A673 (cell line): ENCODE measurements around the gene ZIC5. TPM values are rescaled to one million over a fixed set of nuclear protein-coding genes. Genes with fewer than 3 reads are reported as not detected.

ENCODE experiments used
- BruUV-seq: library from RNA; stranded (reverse); fragments of 400-500 nt; replicated peaks from 2 replicates; lab custom pipeline; 2021; lab: Mats Ljungman, UMichigan
- CTCF ChIA-PET: fragments of 300-600 bp; sonication (Branson Sonifier 250); formaldehyde crosslinking; loops from one replicate; lab custom pipeline; 2022; ENCODE audit warnings: antibody characterized with exemption; lab: Charles Lee
- POLR2A ChIA-PET: fragments of 300-600 bp; sonication (Branson Sonifier 250); formaldehyde crosslinking; loops from one replicate; lab custom pipeline; 2022; ENCODE audit warnings: antibody characterized with exemption; ENCODE audit not compliant: low non-redundant PET; lab: Charles Lee
- DNase-seq: peaks from one replicate; pipeline ENCODE4 v3.0.0-alpha.2; 2015; ENCODE audit warnings: low spot score
- H3K27ac ChIP-seq: fragments of 200-600 bp; sonication (generic); 2 replicates; pipeline ENCODE4 v1.5.1; 2016; ENCODE audit warnings: mixed run types, low read depth, mild to moderate bottlenecking, mixed read lengths, antibody characterized with exemption, low read length; ENCODE audit not compliant: poor library complexity, severe bottlenecking
- H3K27me3 ChIP-seq: fragments of 200-600 bp; sonication (generic); replicated peaks from 2 replicates; pipeline ENCODE4 v1.6.1; 2017; ENCODE audit warnings: mixed run types, low read depth, mild to moderate bottlenecking, mixed read lengths, antibody characterized with exemption, low read length; ENCODE audit not compliant: insufficient read depth, poor library complexity
- H3K36me3 ChIP-seq: fragments of 200-600 bp; sonication (generic); 2 replicates; pipeline ENCODE4 v1.6.1; 2016; ENCODE audit warnings: mixed run types, mild to moderate bottlenecking, mixed read lengths, antibody characterized with exemption, low read length; ENCODE audit not compliant: insufficient read depth, poor library complexity, severe bottlenecking
- H3K4me1 ChIP-seq: fragments of 200-600 bp; sonication (generic); 2 replicates; pipeline ENCODE4 v1.6.1; 2017; ENCODE audit warnings: mixed run types, mild to moderate bottlenecking, mixed read lengths, antibody characterized with exemption, low read length; ENCODE audit not compliant: insufficient read depth, poor library complexity, severe bottlenecking
- H3K4me3 ChIP-seq: fragments of 200-600 bp; sonication (generic); 2 replicates; pipeline ENCODE4 v1.5.1; 2016; ENCODE audit warnings: low read depth, mixed run types, mild to moderate bottlenecking, mixed read lengths, low read length; ENCODE audit not compliant: poor library complexity, severe bottlenecking
- H3K9me3 ChIP-seq: fragments of 200-600 bp; sonication (generic); 2 replicates; pipeline ENCODE4 v1.6.1; 2016; ENCODE audit warnings: mixed run types, low read depth, mild to moderate bottlenecking, mixed read lengths, antibody characterized with exemption, low read length; ENCODE audit not compliant: poor library complexity, severe bottlenecking
- CTCF ChIP-seq: fragments of 300-800, 200-600 bp; sonication (generic); conservative IDR thresholded peaks from 2 replicates; pipeline ENCODE4 v1.5.1; 2017; ENCODE audit warnings: low read depth, mild to moderate bottlenecking, antibody characterized with exemption, low read length, moderate library complexity, mixed read lengths
- EZH2 ChIP-seq: fragments of 200-600 bp; sonication (generic); IDR thresholded peaks from 2 replicates; pipeline ENCODE4 v1.6.1; 2017; ENCODE audit warnings: borderline replicate concordance, low read depth, mild to moderate bottlenecking, mixed read lengths, antibody characterized with exemption, low read length; ENCODE audit not compliant: poor library complexity, severe bottlenecking
- intact Hi-C: fragments of 100-400 bp; cut with micrococcal nuclease; formaldehyde crosslinking; loops from one replicate; pipeline ENCODE4 v1.10.0; 2022; ENCODE audit not compliant: unreplicated experiment
- total RNA-seq: library from RNA; stranded (reverse); gene quantifications from 2 replicates; pipeline ENCODE4 v1.2.3, GENCODE V29; 2021

Gene ZIC5
- total RNA-seq, 1 experiment from 2014 or later, result 25.2 TPM

DNA sequence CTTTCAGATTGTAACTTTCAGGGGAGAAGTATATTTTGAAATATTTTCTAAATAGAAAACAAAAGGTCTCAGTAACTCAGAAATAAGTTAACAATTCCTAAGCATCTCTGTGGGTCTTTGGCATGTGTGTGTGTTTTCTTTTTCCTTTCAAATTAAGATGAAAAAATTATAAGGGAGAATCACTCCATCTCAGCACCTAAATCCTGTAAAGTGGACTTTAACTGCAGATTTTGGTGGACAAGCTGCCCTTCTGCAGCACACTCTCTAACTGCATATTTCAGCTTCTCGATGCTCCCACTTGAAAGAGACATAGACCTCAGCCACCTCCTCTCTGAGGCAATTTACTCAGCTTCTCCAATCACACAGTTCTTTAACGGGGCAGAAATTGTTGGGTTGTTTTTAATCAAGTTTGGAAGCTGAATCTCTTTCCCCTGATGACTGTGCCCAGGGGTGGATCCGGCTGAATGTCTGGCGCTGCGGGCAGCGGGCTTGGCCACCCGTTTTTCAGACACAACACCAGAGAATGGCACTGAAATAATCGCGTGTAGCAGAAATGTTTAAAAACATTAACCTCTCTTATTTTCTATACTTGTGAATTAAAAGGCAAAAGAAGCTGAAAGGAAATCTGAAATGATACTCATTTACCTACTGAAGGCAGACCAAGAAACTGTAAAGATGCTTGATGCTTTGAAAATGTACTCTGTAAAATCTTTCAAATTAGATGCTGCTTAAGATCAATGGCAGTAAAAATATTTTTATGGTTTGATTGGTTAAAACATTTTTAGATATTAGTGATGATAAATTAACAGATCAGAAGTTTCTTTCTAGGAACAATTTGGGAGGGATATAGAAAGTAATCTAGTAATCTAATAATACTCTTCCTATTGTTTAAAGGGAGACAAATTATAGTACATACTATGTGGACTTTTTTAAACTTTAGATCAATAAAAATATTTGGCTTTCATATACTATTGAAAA, 22.4 kb upstream of the ZIC5 start:
- Histone ChIP-seq H3K4me1 (peaks cover 69% of the 10 kb centered on the region), H3K36me3 (no peaks in the 10 kb centered on the region), H3K27me3 (no peaks in the 10 kb centered on the region), H3K27ac (peak overlapping the region; percentile 96), H3K9me3 (no peaks in the 10 kb centered on the region), H3K4me3 (peak overlapping the region; percentile 23)
- CTCF ChIA-PET, result no interaction called here
- POLR2A ChIA-PET, result no interaction called here
- intact Hi-C loops, result loop anchor here (2.0 to 10.0 kb wide), 2 partner anchors 91 to 241 kb away; partner anchors contain the start of gene PCCA
- TF ChIP-seq EZH2 (no peak), CTCF (no peak)
- peak; percentile 72 for DNase-seq
- BruUV-seq, result no TSS peak

- intact Hi-C loops, result loop anchor here (2.0 to 10.0 kb wide), 2 partner anchors 92 to 242 kb away; partner anchors contain the start of gene PCCA
- H3K36me3 ChIP-seq, result peaks cover 1% of the 10 kb centered on the region
- ChIA-PET CTCF (no interaction called here), POLR2A (interaction anchor here (0.5 to 0.6 kb wide), 2 partner anchors 23 to 302 kb away, joined by 3 to 7 read pairs; no protein-coding TSS in a partner anchor)
- H3K4me1 ChIP-seq, result peaks cover 79% of the 10 kb centered on the region
- H3K4me3 ChIP-seq, result peak overlapping the region; percentile 23
- H3K27me3 ChIP-seq, result no peaks in the 10 kb centered on the region
- peak; percentile 72 for DNase-seq
- H3K9me3 ChIP-seq, result no peaks in the 10 kb centered on the region
- H3K27ac ChIP-seq, result peak overlapping the region; percentile 96
- no peak for TF ChIP-seq EZH2
- TF ChIP-seq CTCF, result no peak
- BruUV-seq, result no TSS peak
Observed at GRCh38 chr13:99992949-99993351, 21.4 kb upstream of the ZIC5 start.

DNA sequence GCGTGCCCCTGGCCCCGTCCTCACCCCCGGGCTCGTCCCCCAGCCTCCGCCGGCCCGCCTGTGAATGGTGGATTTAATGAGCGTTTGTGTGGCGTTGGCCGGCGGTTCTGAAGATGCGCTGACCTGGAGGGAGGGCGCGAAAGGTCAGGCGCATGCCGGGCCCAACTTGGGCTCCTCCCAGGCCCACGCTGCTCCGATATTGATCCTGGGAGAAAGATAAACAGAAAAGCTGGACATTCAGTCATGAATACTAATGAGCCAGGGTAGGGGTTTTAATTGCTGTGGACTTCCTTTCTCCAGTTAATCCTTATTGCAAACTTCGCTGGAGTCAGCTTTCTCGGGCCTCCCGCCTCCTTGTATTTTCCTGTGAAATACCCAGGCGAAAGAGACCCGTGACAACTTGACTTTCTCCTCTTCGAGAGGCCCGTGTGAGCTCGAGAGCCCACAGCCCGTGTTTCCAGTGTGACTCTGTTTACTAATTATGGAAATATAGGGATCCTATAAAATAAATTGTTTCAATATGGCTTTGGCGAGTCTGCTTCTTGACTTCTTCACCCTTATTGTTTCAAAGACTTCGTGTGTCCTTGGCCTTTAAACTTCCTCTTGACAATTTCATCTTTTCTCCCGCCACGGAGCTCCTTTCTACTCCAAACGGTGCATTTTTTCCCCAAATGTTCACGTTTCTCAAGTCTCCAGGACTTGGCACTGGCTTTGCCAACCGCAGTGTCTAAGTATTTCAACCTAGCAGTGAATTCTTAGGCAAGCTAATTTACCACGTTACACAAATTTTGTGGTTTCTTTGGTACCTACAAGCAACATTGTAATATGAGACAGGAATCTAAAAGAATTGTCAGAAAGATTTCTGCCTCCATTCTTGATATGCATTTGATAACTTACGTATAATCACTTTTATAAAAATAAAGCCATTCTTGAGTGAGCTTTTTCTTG, 20.5 kb upstream of the ZIC5 start:
- H3K4me1 ChIP-seq, result peaks cover 82% of the 10 kb centered on the region
- ChIA-PET POLR2A (interaction anchor here (0.5 to 0.8 kb wide), 2 partner anchors 9 to 309 kb away, joined by 3 to 12 read pairs; no protein-coding TSS in a partner anchor), CTCF (interaction anchor here (0.5 to 0.6 kb wide), 3 partner anchors 30 to 529 kb away, joined by 3 to 11 read pairs (median 4); no protein-coding TSS in a partner anchor)
- H3K27ac ChIP-seq, result peak overlapping the region; percentile 96
- TF ChIP-seq CTCF (no peak), EZH2 (no peak)
- peak overlapping the region; percentile 23 for H3K4me3 ChIP-seq
- DNase-seq, result peak; percentile 82
- peaks cover 10% of the 10 kb centered on the region for H3K36me3 ChIP-seq
- intact Hi-C loops, result loop anchor here (2.0 to 10.0 kb wide), 2 partner anchors 93 to 243 kb away; partner anchors contain the start of gene PCCA
- BruUV-seq, result TSS peak; percentile 12
- H3K27me3 ChIP-seq, result no peaks in the 10 kb centered on the region
- H3K9me3 ChIP-seq, result no peaks in the 10 kb centered on the region
